ENCODE measurements around the gene BLTP3A.
"Not testable (repeated sequence)": the region's sequence is repeated elsewhere in the genome, so short reads cannot be mapped to it uniquely, and the experiment has no call there.

The BLTP3A gene, protein sequence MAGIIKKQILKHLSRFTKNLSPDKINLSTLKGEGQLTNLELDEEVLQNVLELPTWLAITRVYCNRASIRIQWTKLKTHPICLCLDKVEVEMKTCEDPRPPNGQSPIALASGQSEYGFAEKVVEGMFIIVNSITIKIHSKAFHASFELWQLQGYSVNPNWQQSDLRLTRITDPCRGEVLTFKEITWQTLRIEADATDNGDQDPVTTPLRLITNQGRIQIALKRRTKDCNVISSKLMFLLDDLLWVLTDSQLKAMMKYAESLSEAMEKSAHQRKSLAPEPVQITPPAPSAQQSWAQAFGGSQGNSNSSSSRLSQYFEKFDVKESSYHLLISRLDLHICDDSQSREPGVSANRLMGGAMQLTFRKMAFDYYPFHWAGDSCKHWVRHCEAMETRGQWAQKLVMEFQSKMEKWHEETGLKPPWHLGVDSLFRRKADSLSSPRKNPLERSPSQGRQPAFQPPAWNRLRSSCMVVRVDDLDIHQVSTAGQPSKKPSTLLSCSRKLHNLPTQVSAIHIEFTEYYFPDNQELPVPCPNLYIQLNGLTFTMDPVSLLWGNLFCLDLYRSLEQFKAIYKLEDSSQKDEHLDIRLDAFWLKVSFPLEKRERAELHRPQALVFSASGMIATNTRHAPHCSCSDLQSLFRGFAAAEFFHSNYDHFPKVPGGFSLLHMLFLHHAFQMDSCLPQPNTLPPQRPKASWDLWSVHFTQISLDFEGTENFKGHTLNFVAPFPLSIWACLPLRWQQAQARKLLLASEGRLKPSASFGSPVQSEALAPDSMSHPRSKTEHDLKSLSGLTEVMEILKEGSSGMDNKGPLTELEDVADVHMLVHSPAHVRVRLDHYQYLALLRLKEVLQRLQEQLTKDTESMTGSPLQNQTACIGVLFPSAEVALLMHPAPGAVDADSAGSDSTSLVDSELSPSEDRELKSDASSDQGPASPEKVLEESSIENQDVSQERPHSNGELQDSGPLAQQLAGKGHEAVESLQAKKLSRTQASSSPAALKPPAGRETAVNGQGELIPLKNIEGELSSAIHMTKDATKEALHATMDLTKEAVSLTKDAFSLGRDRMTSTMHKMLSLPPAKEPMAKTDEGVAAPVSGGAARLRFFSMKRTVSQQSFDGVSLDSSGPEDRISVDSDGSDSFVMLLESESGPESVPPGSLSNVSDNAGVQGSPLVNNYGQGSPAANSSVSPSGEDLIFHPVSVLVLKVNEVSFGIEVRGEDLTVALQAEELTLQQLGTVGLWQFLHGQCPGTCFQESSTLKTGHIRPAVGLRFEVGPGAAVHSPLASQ (N-terminal part only)

DNA sequence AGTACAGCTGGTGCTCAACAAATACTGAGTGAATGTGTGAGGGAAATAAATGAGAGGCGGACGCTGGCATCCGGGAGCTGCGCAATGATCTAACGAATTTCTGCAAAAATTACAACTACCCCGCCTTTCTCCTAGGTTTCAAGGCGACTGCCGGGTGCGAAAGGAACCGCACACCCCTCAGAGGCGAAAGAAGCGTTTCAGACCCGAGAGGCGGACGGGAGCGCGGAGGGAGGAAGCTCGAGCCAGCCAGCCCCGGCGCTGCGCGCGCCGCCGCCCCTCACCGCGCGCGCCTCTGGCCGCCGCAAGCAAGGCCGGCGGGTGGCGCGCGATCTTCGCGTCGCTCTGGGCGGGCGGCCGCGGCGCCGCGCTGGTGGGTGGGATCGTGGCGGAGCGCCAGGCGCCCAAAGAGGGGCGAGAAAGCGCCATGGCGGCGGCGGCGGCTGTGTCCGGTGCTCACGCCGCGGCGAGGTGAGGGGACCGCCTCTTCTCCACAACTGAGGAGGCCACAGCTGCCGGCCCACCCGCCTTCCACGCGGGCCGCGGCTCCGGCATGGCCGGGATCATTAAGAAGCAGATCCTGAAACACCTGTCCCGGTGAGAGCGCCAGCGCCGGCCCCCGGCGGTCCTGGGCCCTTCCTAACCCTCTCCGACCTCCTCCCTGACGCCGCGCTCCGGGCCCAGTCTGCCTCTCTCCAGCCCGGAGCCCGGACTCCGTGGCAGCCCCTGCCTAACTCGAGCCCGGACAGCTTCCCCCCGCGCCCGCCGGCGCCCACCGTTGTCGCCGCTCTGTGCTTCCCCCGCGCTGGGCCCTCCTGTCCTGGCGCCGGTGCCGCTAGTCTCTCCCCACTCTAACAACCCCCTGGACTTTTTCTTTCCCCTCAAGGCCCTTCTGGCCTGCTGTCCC lies at the start of gene BLTP3A:
TSS of gene BLTP3A (plus strand) at position 383 of the 904 bp plus-strand sequence. CDS start at position 551, 168 bp downstream.
- peak in 1 of 2 experiments; percentile 34 for DNase-seq (ENCODE audit: low read depth in 2 of 2)

DNA sequence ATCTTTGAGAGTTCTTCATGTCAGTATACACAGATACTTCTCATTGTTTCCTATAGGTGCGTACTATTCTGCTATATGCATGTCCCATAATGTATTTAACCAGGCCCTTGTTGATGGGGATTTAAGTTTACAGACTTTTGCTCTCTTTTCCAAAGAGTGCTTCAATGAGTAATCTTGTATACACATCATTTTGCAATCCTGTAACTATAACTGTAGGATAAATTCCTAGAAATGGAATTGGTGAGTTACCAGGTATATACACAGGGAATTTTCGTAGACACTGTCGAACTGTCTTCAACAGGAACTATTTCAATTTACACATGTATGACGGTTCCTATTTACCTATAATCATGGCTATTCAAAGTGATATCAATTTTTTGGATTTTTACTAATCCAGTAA lies 49.8 kb upstream of the BLTP3A start:
- DNase-seq (ENCODE audit: low read depth in 2 of 2): no peak

DNA sequence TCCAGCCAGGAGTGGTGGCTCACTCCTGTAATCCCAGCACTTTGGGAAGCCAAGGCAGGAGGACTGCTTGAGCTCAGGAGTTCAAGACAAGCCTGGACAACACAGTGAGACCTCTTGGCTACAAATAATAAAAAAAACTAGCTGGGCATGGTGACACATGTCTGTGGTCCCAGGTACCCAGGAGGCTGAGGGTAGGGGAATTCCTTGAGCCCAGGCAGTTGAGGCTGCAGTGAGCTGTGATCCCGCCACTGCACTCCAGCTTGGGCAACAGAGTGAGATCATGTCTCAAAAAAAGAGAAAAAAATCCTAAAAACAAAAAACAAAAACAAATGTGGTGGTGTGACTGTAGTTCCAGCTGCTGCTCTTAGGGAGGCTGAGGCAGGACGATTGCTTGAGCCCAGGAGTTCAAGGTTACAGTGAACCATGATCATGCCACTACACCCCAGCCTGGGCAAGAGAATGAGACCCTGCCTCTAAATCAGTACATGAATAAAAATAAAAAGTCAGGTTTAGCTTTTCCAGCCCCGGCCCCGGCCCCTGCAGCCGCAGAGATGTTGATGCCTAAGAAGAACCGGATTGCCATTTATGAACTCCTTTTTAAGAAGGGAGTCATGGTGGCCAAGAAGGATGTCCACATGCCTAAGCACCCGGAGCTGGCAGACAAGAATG lies 48.1 kb upstream of the BLTP3A start:
- DNase-seq (ENCODE audit: low read depth in 2 of 2): no peak

DNA sequence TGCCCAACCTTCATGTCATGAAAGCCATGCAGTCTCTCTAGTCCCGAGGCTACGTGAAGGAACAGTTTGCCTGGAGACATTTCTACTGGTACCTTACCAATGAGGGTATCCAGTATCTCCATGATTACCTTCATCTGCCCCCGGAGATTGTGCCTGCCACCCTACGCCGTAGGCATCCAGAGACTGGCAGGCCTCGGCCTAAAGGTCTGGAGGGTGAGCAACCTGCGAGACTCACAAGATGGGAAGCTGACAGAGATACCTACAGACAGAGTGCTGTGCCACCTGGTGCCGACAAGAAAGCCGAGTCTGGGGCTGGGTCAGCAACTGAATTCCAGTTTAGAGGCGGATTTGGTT lies 47.6 kb upstream of the BLTP3A start:
- not testable (repeated sequence) for DNase-seq (ENCODE audit: low read depth in 2 of 2)

DNA sequence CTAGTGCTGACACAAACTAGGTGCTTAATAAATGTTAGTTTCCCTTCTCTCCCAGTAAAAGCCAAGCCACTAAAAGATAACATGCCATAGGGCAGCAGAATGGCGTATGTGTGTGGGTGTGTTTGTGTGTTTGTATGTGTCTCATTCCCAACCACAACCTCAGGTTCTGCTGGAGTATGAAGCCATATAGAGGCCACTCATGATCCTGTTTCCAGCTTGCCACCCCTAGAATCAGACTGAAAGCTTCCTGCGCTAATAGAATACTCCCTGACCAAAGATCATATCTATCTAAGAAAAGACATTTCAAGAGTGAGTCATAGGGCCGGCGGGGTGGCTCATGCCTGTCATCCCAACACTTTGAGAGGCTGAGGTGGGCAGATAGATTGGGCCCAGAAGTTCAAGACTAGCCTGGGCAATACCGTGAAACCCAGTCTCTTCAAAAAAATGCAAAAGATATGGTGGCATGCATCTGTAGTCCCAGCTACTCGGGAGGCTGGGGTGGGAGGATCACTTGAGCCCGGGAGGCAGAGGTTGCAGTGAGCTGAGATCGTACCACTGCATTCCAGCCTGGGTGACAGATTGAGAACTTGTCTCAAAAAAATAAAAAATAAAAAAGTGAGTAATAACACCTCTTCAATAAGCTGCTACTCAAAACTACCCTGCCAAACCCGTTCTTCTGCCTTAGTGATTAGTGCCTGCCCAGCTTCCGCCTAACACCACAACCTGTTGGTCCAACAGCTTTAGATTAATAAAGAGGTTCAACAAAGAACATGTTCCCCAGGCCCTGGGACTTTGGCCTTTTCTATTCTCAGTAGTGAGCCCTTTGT lies 46.4 kb upstream of the BLTP3A start:
- no peak for DNase-seq (ENCODE audit: low read depth in 2 of 2)

DNA sequence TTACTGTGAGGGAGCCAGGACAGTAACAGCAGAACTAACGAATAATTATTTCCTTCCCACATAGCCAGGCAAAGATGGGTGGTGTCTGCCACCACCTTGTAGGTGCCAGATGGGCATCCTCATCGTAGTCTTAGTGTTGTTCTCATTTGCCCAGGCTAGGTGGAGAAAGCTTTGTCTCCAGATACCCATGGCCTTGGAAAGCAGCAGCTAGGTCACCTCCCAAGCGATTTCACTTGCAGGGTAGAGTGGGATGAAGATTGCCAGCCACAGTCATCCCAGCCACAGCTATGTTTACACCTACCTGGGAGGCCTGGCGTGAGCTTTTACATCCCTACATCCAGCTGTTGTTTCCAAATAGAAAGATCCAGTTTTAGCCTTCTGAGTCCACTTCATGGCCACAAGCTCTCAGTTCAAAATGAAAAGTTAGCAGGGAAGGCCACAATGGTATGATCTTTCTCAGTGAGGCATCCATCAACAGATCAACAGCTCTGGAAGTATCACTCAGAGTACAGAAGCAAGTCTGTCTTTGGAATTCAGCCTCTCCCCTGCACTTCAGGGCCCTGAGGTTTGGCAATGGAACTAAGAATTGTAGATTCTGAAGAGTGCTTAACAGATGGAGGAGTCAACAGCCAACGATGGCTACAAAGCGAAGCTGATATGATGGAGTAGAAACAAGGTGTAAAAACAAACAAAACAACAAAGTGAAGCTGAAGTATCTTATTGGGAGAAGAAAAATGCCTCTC lies 45.6 kb upstream of the BLTP3A start:
- DNase-seq (ENCODE audit: low read depth in 2 of 2): no peak

DNA sequence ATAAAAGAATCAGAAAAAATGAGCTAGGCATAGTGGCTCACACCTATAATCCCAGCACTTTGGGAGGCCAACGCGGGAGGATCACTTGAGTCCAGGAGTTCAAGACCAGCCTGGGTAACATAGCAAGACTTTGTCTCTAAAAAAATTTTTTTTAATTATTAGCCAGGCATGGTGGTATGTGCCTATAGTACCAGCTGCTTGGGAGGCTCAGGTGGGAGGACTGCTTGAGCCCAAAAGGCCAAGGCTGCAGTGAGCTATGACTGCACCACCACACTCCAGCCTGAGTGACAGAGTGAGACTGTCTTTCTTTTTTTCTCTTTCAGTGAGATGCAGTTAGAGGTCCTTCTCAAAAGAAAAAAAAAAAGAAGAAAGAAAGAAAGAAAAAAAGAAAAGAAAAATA lies 43.1 kb upstream of the BLTP3A start:
- DNase-seq (ENCODE audit: low read depth in 2 of 2): no peak

DNA sequence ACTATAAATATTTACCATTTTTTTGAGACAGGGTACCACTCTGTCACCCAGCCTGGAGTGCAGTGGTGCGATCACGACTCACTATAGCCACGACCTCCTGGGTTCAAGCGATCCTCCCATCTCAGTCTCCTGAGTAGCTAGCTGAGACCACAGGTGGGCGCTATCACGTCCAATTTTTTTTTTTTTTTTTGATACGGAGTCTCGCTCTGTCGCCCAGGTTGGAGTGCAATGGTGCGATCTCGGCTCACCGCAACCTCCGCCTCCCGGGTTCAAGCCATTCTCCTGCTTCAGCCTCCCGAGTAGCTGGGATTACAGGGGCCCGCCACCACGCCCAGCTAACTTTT lies 35.4 kb upstream of the BLTP3A start:
- not testable (repeated sequence) for DNase-seq (ENCODE audit: low read depth in 2 of 2)

DNA sequence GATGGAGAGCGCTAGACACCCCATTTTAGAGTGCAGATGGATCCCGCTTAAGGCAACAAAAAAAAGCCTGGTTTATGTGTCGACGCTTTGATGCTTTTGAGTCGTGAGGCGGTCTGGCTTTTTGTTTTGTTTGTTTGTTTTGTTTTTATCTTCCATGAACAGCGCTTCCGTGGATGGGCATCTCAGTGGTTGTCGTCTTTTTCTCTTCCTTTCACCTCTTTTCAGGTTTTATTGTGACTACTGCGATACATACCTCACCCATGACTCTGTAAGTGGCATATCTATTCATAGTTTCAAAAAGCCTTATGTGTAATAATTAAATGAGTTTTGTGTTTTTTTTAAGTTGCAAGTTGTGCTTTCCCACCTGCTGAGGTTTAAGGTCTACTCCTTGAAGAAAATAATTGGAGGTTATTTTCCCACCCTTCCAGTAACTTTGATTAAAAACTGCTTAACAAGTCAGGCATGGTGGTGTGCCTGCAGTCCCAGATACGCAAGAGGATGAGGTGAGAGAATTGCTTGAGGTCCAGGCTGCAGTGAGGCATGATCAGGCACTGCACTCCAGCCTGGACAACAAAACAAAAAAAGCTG lies 34.1 kb upstream of the BLTP3A start:
- no peak for DNase-seq (ENCODE audit: low read depth in 2 of 2)

DNA sequence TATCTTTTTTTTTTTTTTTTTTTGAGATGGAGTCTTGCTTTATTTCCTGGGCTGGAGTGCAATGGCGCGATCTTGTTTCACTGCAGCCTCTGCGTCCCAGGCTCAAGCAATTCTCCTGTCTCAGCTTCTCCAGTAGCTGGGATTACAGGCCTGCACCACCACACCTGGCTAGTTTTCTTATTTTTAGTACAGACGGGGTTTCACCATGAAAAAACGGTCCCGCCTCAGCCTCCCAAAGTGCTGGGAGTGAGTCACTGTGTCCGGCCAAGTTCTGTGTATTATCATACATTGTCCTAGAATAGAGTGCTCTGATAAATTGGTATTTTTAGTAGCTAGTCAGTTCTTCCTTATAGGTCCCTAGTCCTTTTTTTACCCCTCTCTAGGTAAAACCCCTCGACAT lies 31.8 kb upstream of the BLTP3A start:
- DNase-seq (ENCODE audit: low read depth in 2 of 2): no peak

DNA sequence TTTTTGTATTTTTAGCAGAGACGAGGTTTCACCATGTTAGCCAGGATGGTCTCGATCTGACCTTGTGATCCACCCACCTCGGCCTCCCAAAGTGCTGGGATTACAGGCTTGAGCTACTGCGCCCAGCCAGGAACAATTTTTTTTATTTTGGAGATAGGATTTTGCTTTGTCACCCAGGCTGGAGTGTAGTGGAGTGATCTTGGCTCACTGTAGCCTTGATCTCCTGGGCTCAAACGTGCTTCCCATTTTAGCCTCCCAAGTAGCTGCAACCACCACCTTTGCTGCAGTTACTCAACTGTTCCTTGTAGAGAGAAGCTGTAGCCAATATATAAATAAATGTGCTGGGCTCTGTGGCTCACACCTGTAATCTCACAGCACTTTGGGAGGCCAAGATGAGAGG lies 30.2 kb upstream of the BLTP3A start:
- DNase-seq (ENCODE audit: low read depth in 2 of 2): not testable (repeated sequence)

DNA sequence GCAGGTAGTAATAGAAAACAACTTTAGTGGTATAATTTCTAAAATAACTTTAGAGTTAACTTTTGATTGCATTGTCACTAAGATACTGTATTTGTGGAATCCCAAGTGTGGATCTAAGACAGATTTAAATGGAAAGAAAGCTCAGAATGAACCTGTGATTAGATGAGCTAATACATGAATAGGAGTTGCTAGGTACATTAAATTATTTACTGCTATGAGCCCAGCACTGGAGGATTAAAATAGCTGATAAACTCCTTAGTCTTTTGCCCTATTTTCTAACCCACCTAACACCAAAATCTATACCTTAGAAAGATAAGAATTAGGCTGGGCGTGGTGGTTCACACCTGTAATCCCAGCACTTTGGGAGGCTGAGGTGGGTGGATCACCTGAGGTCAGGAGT lies 23.7 kb upstream of the BLTP3A start:
- DNase-seq (ENCODE audit: low read depth in 2 of 2): no peak

DNA sequence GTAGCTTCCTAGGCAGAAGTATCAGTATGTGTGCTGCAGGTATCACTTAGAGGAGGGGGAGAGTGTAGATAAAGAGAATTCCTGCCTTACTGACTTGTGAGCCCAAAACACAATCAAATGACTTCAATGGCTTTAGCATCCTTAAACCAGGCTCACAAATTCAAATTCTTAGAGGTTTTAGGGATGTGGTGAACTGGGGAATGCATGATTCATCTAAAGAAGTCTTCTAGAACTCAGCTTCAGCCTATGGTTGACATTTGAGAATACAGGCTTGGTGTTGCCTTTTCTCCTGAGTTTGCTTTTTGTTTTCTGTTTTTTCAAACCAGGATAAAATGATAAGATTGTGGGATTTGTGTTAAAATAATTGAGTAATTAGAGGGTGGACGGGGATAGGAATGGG lies 20.2 kb upstream of the BLTP3A start:
- peak; percentile 46 to 50 for DNase-seq (ENCODE audit: low read depth in 2 of 2)

DNA sequence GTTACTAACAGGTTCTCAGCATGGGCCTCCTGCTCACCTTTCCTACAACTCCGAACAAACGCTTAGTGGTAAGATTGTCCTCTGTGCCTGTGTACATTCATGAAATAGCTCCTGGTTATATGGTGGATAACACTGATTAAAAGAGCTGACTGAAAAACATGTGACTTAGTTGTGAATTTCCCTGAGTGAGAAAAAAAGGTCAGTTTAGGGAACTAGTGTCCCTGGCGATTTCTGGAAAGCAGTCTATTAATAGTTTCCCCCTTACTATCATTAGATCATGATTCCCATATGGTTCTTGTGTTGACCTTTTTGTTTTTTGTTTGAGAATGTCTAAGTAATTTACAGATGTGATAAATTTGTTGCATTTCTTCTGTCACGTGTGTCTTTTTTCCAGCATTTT lies 18.9 kb upstream of the BLTP3A start:
- DNase-seq (ENCODE audit: low read depth in 2 of 2): no peak

DNA sequence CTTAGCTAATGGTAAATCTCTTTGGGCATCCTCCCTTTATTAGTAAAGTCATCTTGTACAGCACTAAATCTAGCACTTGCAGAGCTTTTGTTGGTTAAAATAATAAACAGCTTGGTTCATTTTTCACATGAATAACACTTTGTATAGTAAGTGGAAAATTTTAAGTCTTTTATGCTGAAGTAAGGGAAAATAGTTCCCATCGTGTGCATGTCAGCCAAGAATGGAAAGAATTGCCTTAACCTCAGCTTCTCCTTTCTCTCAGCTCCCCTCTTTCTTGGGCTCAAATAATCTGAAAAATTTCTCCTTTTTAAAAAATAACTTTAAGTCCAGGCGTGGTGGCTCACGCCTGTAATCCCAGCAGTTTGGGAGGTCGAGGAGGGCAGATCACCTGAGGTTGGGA lies 18.0 kb upstream of the BLTP3A start:
- DNase-seq (ENCODE audit: low read depth in 2 of 2): no peak

DNA sequence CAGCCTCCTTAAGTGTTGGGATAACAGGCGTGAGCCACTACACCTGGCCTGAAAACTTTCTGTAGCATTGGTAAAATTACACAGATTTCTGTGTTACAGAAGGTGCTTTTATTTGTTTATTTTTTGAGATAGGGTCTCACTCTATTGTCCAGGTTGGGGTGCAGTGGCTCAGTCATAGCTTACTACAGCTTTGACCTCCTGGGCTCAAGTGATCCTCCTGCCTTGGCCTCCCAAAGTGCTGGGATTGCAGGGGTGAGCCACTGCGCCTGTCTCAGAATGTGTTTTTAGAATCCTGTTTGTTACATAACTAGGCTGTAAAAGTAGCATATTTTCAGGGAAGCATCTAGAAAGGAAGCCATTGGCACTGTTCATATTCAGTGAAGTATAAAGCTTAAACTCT lies 16.9 kb upstream of the BLTP3A start:
- DNase-seq (ENCODE audit: low read depth in 2 of 2): no peak

DNA sequence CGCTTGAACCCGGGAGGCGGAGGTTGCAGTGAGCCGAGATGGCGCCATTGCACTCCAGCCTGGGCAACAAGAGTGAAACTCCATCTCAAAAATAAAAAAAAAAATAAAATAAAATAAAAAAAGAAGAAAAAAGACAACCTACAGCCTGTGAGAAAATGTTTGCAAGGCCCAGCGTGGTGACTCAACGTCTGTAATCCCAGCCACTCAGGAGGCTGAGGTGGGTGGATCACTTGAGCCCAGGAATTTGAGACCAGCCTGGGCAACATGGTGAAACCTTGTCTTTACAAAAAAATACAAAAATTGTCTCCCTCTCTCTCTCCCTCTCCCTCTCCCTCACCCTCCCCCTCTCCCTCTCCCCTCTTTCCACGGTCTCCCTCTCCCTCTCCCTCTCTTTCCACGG lies 6.5 kb upstream of the BLTP3A start:
- DNase-seq (ENCODE audit: low read depth in 2 of 2): not testable (repeated sequence)

DNA sequence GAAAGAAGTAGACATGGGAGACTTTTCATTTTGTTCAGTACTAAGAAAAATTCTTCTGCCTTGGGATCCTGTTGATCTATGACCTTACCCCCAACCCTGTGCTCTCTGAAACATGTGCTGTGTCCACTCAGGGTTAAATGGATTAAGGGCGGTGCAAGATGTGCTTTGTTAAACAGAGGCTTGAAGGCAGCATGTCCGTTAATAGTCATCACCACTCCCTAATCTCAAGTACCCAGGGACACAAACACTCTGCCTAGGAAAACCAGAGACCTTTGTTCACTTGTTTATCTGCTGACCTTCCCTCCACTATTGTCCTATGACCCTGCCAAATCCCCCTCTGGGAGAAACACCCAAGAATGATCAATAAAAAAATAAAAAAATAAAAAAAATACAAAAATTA lies 4.7 kb upstream of the BLTP3A start:
- not testable (repeated sequence) for DNase-seq (ENCODE audit: low read depth in 2 of 2)

DNA sequence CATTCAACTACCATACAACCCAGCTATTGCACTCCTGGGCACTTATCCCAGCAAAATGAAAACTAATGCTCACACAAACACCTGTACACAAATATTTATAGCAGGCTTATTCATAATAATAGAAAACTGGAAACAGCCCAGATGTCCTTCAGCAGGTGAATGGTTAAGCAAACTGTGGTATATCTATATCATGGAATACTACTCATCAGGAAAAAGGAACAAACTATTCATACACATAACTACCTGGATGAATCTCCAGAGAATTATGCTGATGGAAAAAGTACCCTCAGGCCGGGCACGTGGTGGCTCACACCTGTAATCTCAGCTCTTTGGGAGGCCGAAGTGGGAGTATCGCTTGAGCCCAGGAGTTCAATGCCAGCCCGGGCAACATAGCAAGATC lies 3.8 kb upstream of the BLTP3A start:
- no peak for DNase-seq (ENCODE audit: low read depth in 2 of 2)
